Measurements from ENCODE around the gene SRPK2.
"Not testable (repeated sequence)": the region's sequence is repeated elsewhere in the genome, so short reads cannot be mapped to it uniquely, and the experiment has no call there.

The SRPK2 gene

GRCh38 chr7:105284014-105284413 lies 104.7 kb downstream of the SRPK2 start:
- Mint-ChIP-seq H3K36me3 (ENCODE audit: low read depth) (no peaks in the 10 kb centered on the region), H3K27ac (no peak overlapping the region), H3K27me3 (ENCODE audit: low read depth) (no peaks in the 10 kb centered on the region), H3K9me3 (no peaks in the 10 kb centered on the region), H3K4me3 (no peak overlapping the region), H3K4me1 (ENCODE audit: low read depth) (peaks cover 3% of the 10 kb centered on the region)

GRCh38 chr7:105281966-105282365 lies 106.8 kb downstream of the SRPK2 start:
- no peaks in the 10 kb centered on the region for H3K4me1 Mint-ChIP-seq (ENCODE audit: low read depth)
- H3K4me3 Mint-ChIP-seq: no peak overlapping the region
- no peaks in the 10 kb centered on the region for H3K9me3 Mint-ChIP-seq
- H3K36me3 Mint-ChIP-seq (ENCODE audit: low read depth): no peaks in the 10 kb centered on the region
- no peaks in the 10 kb centered on the region for H3K27me3 Mint-ChIP-seq (ENCODE audit: low read depth)
- H3K27ac Mint-ChIP-seq: no peak overlapping the region

- no peaks in the 10 kb centered on the region for H3K27me3 Mint-ChIP-seq (ENCODE audit: low read depth)
- no peak overlapping the region for H3K4me3 Mint-ChIP-seq
- no peaks in the 10 kb centered on the region for H3K4me1 Mint-ChIP-seq (ENCODE audit: low read depth)
- no peaks in the 10 kb centered on the region for H3K9me3 Mint-ChIP-seq
- H3K27ac Mint-ChIP-seq: no peak overlapping the region
- peaks cover 1% of the 10 kb centered on the region for H3K36me3 Mint-ChIP-seq (ENCODE audit: low read depth)
Measured at GRCh38 chr7:105279688-105280007, 109.1 kb downstream of the SRPK2 start.

GRCh38 chr7:105278973-105279687 lies 109.6 kb downstream of the SRPK2 start:
- peaks cover 1% of the 10 kb centered on the region for H3K36me3 Mint-ChIP-seq (ENCODE audit: low read depth)
- H3K27me3 Mint-ChIP-seq (ENCODE audit: low read depth): no peaks in the 10 kb centered on the region
- H3K27ac Mint-ChIP-seq: no peak overlapping the region
- no peaks in the 10 kb centered on the region for H3K4me1 Mint-ChIP-seq (ENCODE audit: low read depth)
- no peaks in the 10 kb centered on the region for H3K9me3 Mint-ChIP-seq
- H3K4me3 Mint-ChIP-seq: no peak overlapping the region

GRCh38 chr7:105278565-105278964 lies 110.2 kb downstream of the SRPK2 start:
- Mint-ChIP-seq H3K27me3 (ENCODE audit: low read depth) (no peaks in the 10 kb centered on the region), H3K4me3 (no peak overlapping the region), H3K27ac (no peak overlapping the region), H3K4me1 (ENCODE audit: low read depth) (peaks cover 2% of the 10 kb centered on the region), H3K9me3 (no peaks in the 10 kb centered on the region), H3K36me3 (ENCODE audit: low read depth) (peaks cover 1% of the 10 kb centered on the region)

- no peaks in the 10 kb centered on the region for H3K9me3 Mint-ChIP-seq
- H3K27me3 Mint-ChIP-seq (ENCODE audit: low read depth): no peaks in the 10 kb centered on the region
- peaks cover 1% of the 10 kb centered on the region for H3K36me3 Mint-ChIP-seq (ENCODE audit: low read depth)
- H3K4me1 Mint-ChIP-seq (ENCODE audit: low read depth): peaks cover 2% of the 10 kb centered on the region
- no peak overlapping the region for H3K27ac Mint-ChIP-seq
- no peak overlapping the region for H3K4me3 Mint-ChIP-seq
Measured at GRCh38 chr7:105277341-105277740, 111.4 kb downstream of the SRPK2 start.

- Mint-ChIP-seq H3K4me1 (ENCODE audit: low read depth) (peaks cover 29% of the 10 kb centered on the region), H3K4me3 (no peak overlapping the region), H3K36me3 (ENCODE audit: low read depth) (peaks cover 5% of the 10 kb centered on the region), H3K27me3 (ENCODE audit: low read depth) (no peaks in the 10 kb centered on the region), H3K9me3 (no peaks in the 10 kb centered on the region), H3K27ac (no peak overlapping the region)
Measured at GRCh38 chr7:105270117-105270516, 118.6 kb downstream of the SRPK2 start.

GRCh38 chr7:105269397-105269796 lies 119.3 kb downstream of the SRPK2 start:
- peak overlapping the region; percentile 45 for H3K4me3 Mint-ChIP-seq
- no peaks in the 10 kb centered on the region for H3K9me3 Mint-ChIP-seq
- peaks cover 33% of the 10 kb centered on the region for H3K4me1 Mint-ChIP-seq (ENCODE audit: low read depth)
- no peaks in the 10 kb centered on the region for H3K27me3 Mint-ChIP-seq (ENCODE audit: low read depth)
- peaks cover 5% of the 10 kb centered on the region for H3K36me3 Mint-ChIP-seq (ENCODE audit: low read depth)
- H3K27ac Mint-ChIP-seq: peak overlapping the region; percentile 4

- Mint-ChIP-seq H3K9me3 (no peaks in the 10 kb centered on the region), H3K4me3 (peak overlapping the region; percentile 73), H3K4me1 (ENCODE audit: low read depth) (peaks cover 33% of the 10 kb centered on the region), H3K36me3 (ENCODE audit: low read depth) (peaks cover 5% of the 10 kb centered on the region), H3K27me3 (ENCODE audit: low read depth) (no peaks in the 10 kb centered on the region), H3K27ac (peak overlapping the region; percentile 43)
Measured at GRCh38 chr7:105268511-105269392, 120.0 kb downstream of the SRPK2 start.

GRCh38 chr7:105268056-105268455 lies 120.7 kb downstream of the SRPK2 start:
- H3K27ac Mint-ChIP-seq: peak overlapping the region; percentile 43
- peaks cover 31% of the 10 kb centered on the region for H3K4me1 Mint-ChIP-seq (ENCODE audit: low read depth)
- no peaks in the 10 kb centered on the region for H3K27me3 Mint-ChIP-seq (ENCODE audit: low read depth)
- H3K36me3 Mint-ChIP-seq (ENCODE audit: low read depth): peaks cover 5% of the 10 kb centered on the region
- H3K9me3 Mint-ChIP-seq: no peaks in the 10 kb centered on the region
- peak overlapping the region; percentile 73 for H3K4me3 Mint-ChIP-seq

GRCh38 chr7:105267244-105267643 lies 121.5 kb downstream of the SRPK2 start:
- Mint-ChIP-seq H3K27me3 (ENCODE audit: low read depth) (no peaks in the 10 kb centered on the region), H3K27ac (peak overlapping the region; percentile 27), H3K9me3 (no peaks in the 10 kb centered on the region), H3K4me3 (peak overlapping the region; percentile 74), H3K36me3 (ENCODE audit: low read depth) (peaks cover 5% of the 10 kb centered on the region), H3K4me1 (ENCODE audit: low read depth) (peaks cover 31% of the 10 kb centered on the region)

GRCh38 chr7:105264707-105265106 lies 124.0 kb downstream of the SRPK2 start:
- no peak overlapping the region for H3K27ac Mint-ChIP-seq

GRCh38 chr7:105261689-105262088 lies 127.0 kb downstream of the SRPK2 start:
- Mint-ChIP-seq H3K9me3 (peaks cover 18% of the 10 kb centered on the region), H3K4me3 (no peak overlapping the region), H3K27ac (no peak overlapping the region), H3K36me3 (ENCODE audit: low read depth) (peaks cover 17% of the 10 kb centered on the region), H3K4me1 (ENCODE audit: low read depth) (peaks cover 17% of the 10 kb centered on the region), H3K27me3 (ENCODE audit: low read depth) (no peaks in the 10 kb centered on the region)

More at GRCh38 chr7:105264707-105265106, 124.0 kb downstream of the SRPK2 start:
- Mint-ChIP-seq H3K9me3 (peaks cover 10% of the 10 kb centered on the region), H3K4me1 (ENCODE audit: low read depth) (peaks cover 29% of the 10 kb centered on the region), H3K36me3 (ENCODE audit: low read depth) (peaks cover 15% of the 10 kb centered on the region), H3K4me3 (no peak overlapping the region), H3K27me3 (ENCODE audit: low read depth) (no peaks in the 10 kb centered on the region)

GRCh38 chr7:105260201-105260871 lies 128.4 kb downstream of the SRPK2 start:
- not testable (repeated sequence) for H3K27me3 Mint-ChIP-seq (ENCODE audit: low read depth); H3K4me3 Mint-ChIP-seq; H3K27ac Mint-ChIP-seq
- Mint-ChIP-seq H3K9me3 (peaks cover 18% of the 10 kb centered on the region), H3K4me1 (ENCODE audit: low read depth) (peaks cover 17% of the 10 kb centered on the region), H3K36me3 (ENCODE audit: low read depth) (peaks cover 16% of the 10 kb centered on the region)

All from T-helper 1 cell treated with Interleukin-12 subunit alpha and Interleukin-12 subunit beta and Interleukin-4 antibody, amounts not matched to agents 30 μg/mL and 1 μg/mL, for 36 hours (primary cell).